ENCODE data around the gene KNCN. TPM values are rescaled to one million over a fixed set of nuclear protein-coding genes. Genes with fewer than 3 reads are reported as not detected.
A peak's percentile ranks its signal among the peaks of the same experiment; 100 is the strongest.

The KNCN gene
- total RNA-seq, 2 experiments from 2014 or later, result not detected

GRCh38 chr1:46558966-46559365 lies 7.5 kb upstream of the KNCN start:
- Mint-ChIP-seq H3K4me3 (no peak overlapping the region), H3K4me1 (peaks cover 7% of the 10 kb centered on the region), H3K9me3 (no peaks in the 10 kb centered on the region), H3K27me3 (no peaks in the 10 kb centered on the region), H3K27ac (no peak overlapping the region), H3K36me3 (ENCODE audit: low read depth) (peaks cover 5% of the 10 kb centered on the region)
- ChIA-PET POLR2A (interaction anchor here (0.6 kb wide), 1 partner anchor 120 kb away, joined by 3 read pairs; no protein-coding TSS in a partner anchor), CTCF (interaction anchor here (0.6 to 1.9 kb wide), 3 partner anchors 19 to 138 kb away, joined by 3 to 9 read pairs (median 6); no protein-coding TSS in a partner anchor)
- DNase-seq, result no peak

GRCh38 chr1:46558141-46558963 lies 6.9 kb upstream of the KNCN start:
- H3K27me3 Mint-ChIP-seq, result no peaks in the 10 kb centered on the region
- no peaks in the 10 kb centered on the region for H3K9me3 Mint-ChIP-seq
- H3K4me1 Mint-ChIP-seq, result peaks cover 7% of the 10 kb centered on the region
- POLR2A ChIA-PET, result interaction anchor here (0.6 kb wide), 1 partner anchor 119 kb away, joined by 3 read pairs; no protein-coding TSS in a partner anchor
- H3K4me3 Mint-ChIP-seq, result no peak overlapping the region
- CTCF ChIA-PET, result interaction anchor here (0.6 to 1.9 kb wide), 4 partner anchors 11 to 167 kb away, joined by 3 to 9 read pairs (median 4); no protein-coding TSS in a partner anchor
- no peak for DNase-seq
- peaks cover 4% of the 10 kb centered on the region for H3K36me3 Mint-ChIP-seq (ENCODE audit: low read depth)
- H3K27ac Mint-ChIP-seq, result no peak overlapping the region

GRCh38 chr1:46557403-46557802 lies 6.0 kb upstream of the KNCN start:
- H3K9me3 Mint-ChIP-seq, result no peaks in the 10 kb centered on the region
- DNase-seq, result no peak
- POLR2A ChIA-PET, result no interaction called here
- CTCF ChIA-PET, result interaction anchor here (1.2 kb wide), 1 partner anchor 12 kb away, joined by 3 read pairs; no protein-coding TSS in a partner anchor
- no peak overlapping the region for H3K4me3 Mint-ChIP-seq
- no peak overlapping the region for H3K27ac Mint-ChIP-seq
- peaks cover 7% of the 10 kb centered on the region for H3K4me1 Mint-ChIP-seq
- peaks cover 3% of the 10 kb centered on the region for H3K36me3 Mint-ChIP-seq (ENCODE audit: low read depth)
- no peaks in the 10 kb centered on the region for H3K27me3 Mint-ChIP-seq

- H3K27me3 Mint-ChIP-seq, result no peaks in the 10 kb centered on the region
- peaks cover 3% of the 10 kb centered on the region for H3K36me3 Mint-ChIP-seq (ENCODE audit: low read depth)
- peaks cover 7% of the 10 kb centered on the region for H3K4me1 Mint-ChIP-seq
- H3K9me3 Mint-ChIP-seq, result no peaks in the 10 kb centered on the region
- no peak for DNase-seq
- H3K27ac Mint-ChIP-seq, result no peak overlapping the region
- H3K4me3 Mint-ChIP-seq, result no peak overlapping the region
- POLR2A ChIA-PET, result no interaction called here
- CTCF ChIA-PET, result interaction anchor here (1.5 kb wide), 1 partner anchor 17 kb away, joined by 3 read pairs; no protein-coding TSS in a partner anchor
Observed at GRCh38 chr1:46556822-46557221, 5.4 kb upstream of the KNCN start.

DNA sequence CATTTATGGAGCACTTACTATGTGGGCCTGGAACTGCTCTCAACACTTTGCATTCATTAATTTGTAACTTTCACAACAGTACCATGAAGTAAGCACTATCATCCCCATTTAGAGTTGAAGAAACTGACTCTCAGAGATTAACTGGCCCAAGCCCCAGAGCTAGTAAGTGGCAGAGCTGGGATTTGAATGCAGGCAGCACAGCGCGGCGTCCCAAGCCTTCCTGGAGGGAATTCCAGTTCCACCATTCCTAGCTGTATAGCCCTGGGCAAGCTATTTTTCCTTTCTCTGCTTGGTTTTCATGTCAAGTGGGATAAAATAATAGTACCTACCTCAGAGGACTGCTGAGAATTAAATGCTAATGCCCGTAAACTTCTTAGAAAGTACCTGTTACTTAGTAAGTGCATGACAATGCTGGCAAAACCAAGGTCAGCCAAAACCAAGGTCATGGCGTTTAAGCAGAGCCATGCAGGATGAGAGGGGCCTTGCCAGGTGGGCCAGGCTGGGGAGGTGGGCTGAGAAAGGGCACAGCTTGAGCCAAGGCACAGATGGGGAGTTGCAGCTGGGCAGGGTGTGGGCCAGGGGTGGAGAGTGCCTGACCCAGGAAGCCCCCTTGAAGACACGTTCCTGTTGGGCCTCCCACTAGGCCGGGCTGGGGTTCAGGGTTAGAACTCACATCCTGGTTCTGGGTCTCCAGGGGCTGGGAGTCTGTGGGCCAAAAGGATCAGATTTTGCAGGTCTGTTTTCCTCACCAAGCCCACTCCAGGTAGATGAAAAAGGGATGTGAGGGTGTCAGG lies 4.6 kb upstream of the KNCN start:
- H3K4me1 Mint-ChIP-seq, result peaks cover 7% of the 10 kb centered on the region
- ChIA-PET POLR2A (no interaction called here), CTCF (interaction anchor here (1.5 kb wide), 1 partner anchor 18 kb away, joined by 3 read pairs; no protein-coding TSS in a partner anchor)
- H3K9me3 Mint-ChIP-seq, result no peaks in the 10 kb centered on the region
- H3K27ac Mint-ChIP-seq, result no peak overlapping the region
- no peak for DNase-seq
- H3K27me3 Mint-ChIP-seq, result no peaks in the 10 kb centered on the region
- no peak overlapping the region for H3K4me3 Mint-ChIP-seq
- peaks cover 3% of the 10 kb centered on the region for H3K36me3 Mint-ChIP-seq (ENCODE audit: low read depth)

- CTCF ChIA-PET, result no interaction called here
- Mint-ChIP-seq H3K36me3 (ENCODE audit: low read depth) (peaks cover 3% of the 10 kb centered on the region), H3K9me3 (no peaks in the 10 kb centered on the region), H3K4me3 (no peak overlapping the region), H3K27me3 (no peaks in the 10 kb centered on the region), H3K27ac (no peak overlapping the region), H3K4me1 (peaks cover 10% of the 10 kb centered on the region)
- POLR2A ChIA-PET, result no interaction called here
- DNase-seq, result no peak
Observed at GRCh38 chr1:46554597-46555381, 3.3 kb upstream of the KNCN start.

DNA sequence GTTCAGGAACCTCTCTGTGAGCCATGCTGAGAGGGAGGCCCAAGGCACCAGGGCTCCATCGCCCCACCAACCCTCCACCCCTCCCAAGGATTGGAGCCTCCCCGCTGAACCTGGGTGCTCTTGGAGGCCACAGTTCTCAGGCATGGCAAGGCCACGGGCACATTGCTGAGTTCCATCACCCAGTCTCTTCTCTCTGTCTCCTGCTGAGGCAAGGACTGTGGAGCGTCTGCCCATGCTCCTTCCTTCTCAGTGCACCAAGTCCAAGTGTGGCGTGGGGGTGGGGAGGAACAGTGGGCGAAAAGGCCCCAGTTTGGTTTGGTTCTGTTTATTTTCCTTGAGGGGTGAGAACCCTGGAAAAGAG lies 2.8 kb upstream of the KNCN start:
- Mint-ChIP-seq H3K4me3 (no peak overlapping the region), H3K9me3 (no peaks in the 10 kb centered on the region), H3K36me3 (ENCODE audit: low read depth) (peaks cover 3% of the 10 kb centered on the region), H3K27me3 (no peaks in the 10 kb centered on the region), H3K27ac (no peak overlapping the region), H3K4me1 (peaks cover 16% of the 10 kb centered on the region)
- CTCF ChIA-PET, result no interaction called here
- POLR2A ChIA-PET, result no interaction called here
- DNase-seq, result no peak

- no peaks in the 10 kb centered on the region for H3K9me3 Mint-ChIP-seq
Observed at GRCh38 chr1:46553506-46553905, 2.1 kb upstream of the KNCN start.

GRCh38 chr1:46552357-46553237 lies 1.1 kb upstream of the KNCN start:
- H3K27ac Mint-ChIP-seq, result no peak overlapping the region
- no peaks in the 10 kb centered on the region for H3K27me3 Mint-ChIP-seq
- H3K9me3 Mint-ChIP-seq, result no peaks in the 10 kb centered on the region
- H3K4me3 Mint-ChIP-seq, result no peak overlapping the region
- ChIA-PET CTCF (interaction anchor here (0.6 kb wide), 1 partner anchor 1758 kb away, joined by 4 read pairs; no protein-coding TSS in a partner anchor), POLR2A (no interaction called here)
- no peak for DNase-seq
- peaks cover under 1% of the 10 kb centered on the region for H3K36me3 Mint-ChIP-seq (ENCODE audit: low read depth)
- peaks cover 20% of the 10 kb centered on the region for H3K4me1 Mint-ChIP-seq

More at GRCh38 chr1:46553506-46553905, 2.1 kb upstream of the KNCN start:
- ChIA-PET POLR2A (no interaction called here), CTCF (interaction anchor here (0.6 kb wide), 1 partner anchor 1759 kb away, joined by 4 read pairs; no protein-coding TSS in a partner anchor)
- Mint-ChIP-seq H3K4me3 (no peak overlapping the region), H3K27me3 (no peaks in the 10 kb centered on the region), H3K4me1 (peaks cover 17% of the 10 kb centered on the region), H3K27ac (no peak overlapping the region), H3K36me3 (ENCODE audit: low read depth) (peaks cover 3% of the 10 kb centered on the region)
- no peak for DNase-seq

DNA sequence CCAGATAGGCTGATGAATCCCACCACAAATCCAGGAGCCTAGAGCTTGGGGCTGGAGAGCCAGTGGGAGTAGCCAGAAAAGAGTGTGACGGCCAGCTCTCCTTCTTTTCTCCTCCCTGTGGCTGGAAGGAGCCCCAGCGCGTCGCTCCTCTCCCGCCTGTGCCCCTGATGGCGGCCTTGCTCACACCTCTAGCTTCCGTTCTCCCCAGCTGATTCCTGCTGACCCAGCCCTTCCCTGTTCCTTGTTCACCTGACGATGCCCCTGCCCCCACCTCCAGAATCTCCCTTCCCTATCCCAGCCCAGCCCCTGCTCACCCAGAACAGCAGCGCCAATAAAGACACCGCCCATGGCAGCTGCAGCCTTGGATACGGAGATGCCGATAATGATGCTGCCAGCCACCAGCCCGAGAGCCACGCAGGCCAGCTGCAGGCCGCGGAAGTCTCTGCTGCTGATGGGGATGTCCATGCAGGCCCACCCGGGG lies 656 bp downstream of the KNCN start:
- DNase-seq, result no peak
- Mint-ChIP-seq H3K4me3 (no peak overlapping the region), H3K9me3 (no peaks in the 10 kb centered on the region), H3K36me3 (ENCODE audit: low read depth) (no peaks in the 10 kb centered on the region), H3K4me1 (peaks cover 15% of the 10 kb centered on the region), H3K27me3 (peaks cover 10% of the 10 kb centered on the region), H3K27ac (no peak overlapping the region)
- POLR2A ChIA-PET, result no interaction called here
- CTCF ChIA-PET, result interaction anchor here (0.7 to 1.3 kb wide), 3 partner anchors 11 to 24 kb away, joined by 3 to 5 read pairs (median 3); a partner anchor contains a TSS

DNA sequence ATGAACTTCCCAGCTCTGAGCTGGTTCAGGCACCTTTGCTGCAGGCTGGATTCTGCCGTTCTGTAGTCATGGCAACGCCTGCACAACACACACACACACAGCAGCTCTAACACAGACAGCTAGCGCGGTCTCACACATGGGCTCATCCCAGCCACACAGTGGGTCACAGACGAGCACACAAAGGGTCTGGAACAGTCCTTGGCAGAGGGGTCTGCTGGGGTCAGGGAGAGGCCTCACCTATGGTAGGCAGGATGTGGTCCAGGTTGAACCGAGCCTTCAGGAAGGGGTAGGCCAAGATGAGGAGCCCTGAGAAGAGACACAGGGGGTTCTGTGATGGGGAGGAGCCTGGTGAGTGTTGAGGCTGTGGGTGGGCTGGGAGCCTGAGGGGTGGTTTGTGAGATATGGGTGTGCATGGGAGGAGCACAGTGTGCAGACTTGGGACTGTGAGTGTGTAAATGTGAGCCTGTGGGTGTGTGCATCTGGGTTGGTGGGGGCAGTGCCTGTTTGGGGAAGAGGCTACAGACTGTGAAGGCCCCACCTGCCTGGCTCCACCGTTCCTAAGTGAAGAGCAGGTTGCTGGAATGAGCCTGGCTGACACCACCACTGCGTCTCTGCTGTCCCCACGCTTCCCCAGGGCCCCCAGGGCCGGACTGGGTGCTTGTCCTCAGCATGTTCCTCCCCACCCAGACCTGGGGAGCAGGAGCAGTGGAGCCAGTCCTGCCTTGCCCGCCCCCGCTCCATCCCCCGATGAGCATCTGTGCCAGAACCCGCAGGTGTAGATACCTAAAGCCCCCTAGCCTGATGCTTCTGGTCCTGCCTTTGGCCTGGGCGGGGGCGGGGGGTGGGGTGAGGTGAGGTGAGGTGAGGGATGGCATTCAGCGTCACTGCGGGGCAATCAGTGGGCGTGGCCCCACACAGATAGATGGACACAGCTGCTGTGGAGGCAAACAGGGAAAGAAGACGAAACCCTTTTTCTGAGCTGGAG lies 1.5 kb downstream of the KNCN start:
- ChIA-PET POLR2A (no interaction called here), CTCF (interaction anchor here (0.7 to 2.5 kb wide), 3 partner anchors 10 to 17 kb away, joined by 3 to 11 read pairs (median 9); a partner anchor contains a TSS)
- DNase-seq, result peak; percentile 67
- Mint-ChIP-seq H3K27ac (peak overlapping the region; percentile 61), H3K4me3 (no peak overlapping the region), H3K4me1 (peaks cover 15% of the 10 kb centered on the region), H3K9me3 (no peaks in the 10 kb centered on the region), H3K36me3 (ENCODE audit: low read depth) (no peaks in the 10 kb centered on the region), H3K27me3 (peaks cover 18% of the 10 kb centered on the region)

All from activated CD4-positive, alpha-beta T cell treated with anti-CD3 and anti-CD28 coated beads, Interleukin-2, amount 10 ng/mL, durations not matched to agents 7 days and 5 days (primary cell).